K562 (cell line): ENCODE measurements around the gene DAGLA. TPM values are rescaled to one million over a fixed set of nuclear protein-coding genes. Genes with fewer than 3 reads are reported as not detected.

Source experiments
- ATAC-seq: fragments of 200-7000 bp; cut with Tn5 transposase; 3 replicates; pipeline ENCODE4 v1.9.1; 2020; ENCODE audit warnings: moderate library complexity
- BruUV-seq: library from RNA; stranded (reverse); fragments of 400-500 nt; replicated peaks from 2 replicates; lab custom pipeline; 2021; lab: Mats Ljungman, UMichigan
- CTCF ChIA-PET: fragments of 300-600 bp; formaldehyde crosslinking; extraction: SDS; loops from one replicate; lab custom pipeline; 2021; ENCODE audit warnings: low intra/inter-chr PET ratio; lab: Yijun Ruan, JAX
- POLR2A ChIA-PET: fragments of 300-600, 350-650 bp; sonication (Branson Sonifier 250); formaldehyde crosslinking; extraction: SDS; loops from one replicate; lab custom pipeline; 2021; ENCODE audit warnings: antibody characterized with exemption, inconsistent platforms; lab: Yijun Ruan, JAX
- DNase-seq, 4 experiments: peaks; one replicate each; pipeline versions ENCODE4 v3.0.0 to v3.0.0-alpha.2; 2011 to 2018; ENCODE audit warnings: low spot score in 3 of 4, mixed read lengths in 3 of 4; ENCODE audit errors: extremely low read depth in 1 of 4
- FAIRE-seq: peaks from 2 replicates; lab custom pipeline; 2011; peaks lifted over from hg19 to GRCh38; lab: Jason Lieb, UNC
- H2AFZ ChIP-seq: 2 replicates; pipeline ENCODE4 v1.6.0; 2011; ENCODE audit warnings: low read depth, low read length, control low read depth, inconsistent platforms
- H3K27ac ChIP-seq: fragments of 200-600 bp; 3 replicates; pipeline ENCODE4 v1.8.0; 2011; ENCODE audit warnings: low read depth, mild to moderate bottlenecking, control low read depth, inconsistent platforms, low read length, moderate library complexity, mixed read lengths; ENCODE audit errors: extremely low read depth
- H3K27me3 ChIP-seq, 2 experiments: fragments of 300-600 bp in 1 of 2; 2 replicates in 1 of 2; 3 replicates in 1 of 2; pipeline versions ENCODE4 v1.6.0 to v1.8.0; 2011; ENCODE audit warnings: inconsistent platforms in 2 of 2, low read length in 2 of 2, mild to moderate bottlenecking in 1 of 2, mixed read lengths in 1 of 2, moderate library complexity in 1 of 2; ENCODE audit not compliant: control insufficient read depth in 2 of 2, insufficient read depth in 2 of 2
- H3K36me3 ChIP-seq: fragments of 300-600 bp; 3 replicates; pipeline ENCODE4 v1.8.0; 2011; ENCODE audit warnings: mild to moderate bottlenecking, low read length, inconsistent platforms; ENCODE audit not compliant: control insufficient read depth, insufficient read depth
- H3K4me1 ChIP-seq, 2 experiments: fragments of 200-600 bp in 1 of 2; replicated peaks in 1 of 2; 2 replicates in 1 of 2; 3 replicates in 1 of 2; pipeline versions ENCODE4 v1.5.1 to v1.8.0; 2011; ENCODE audit warnings: inconsistent platforms in 2 of 2, low read length in 2 of 2, mild to moderate bottlenecking in 1 of 2, mixed read lengths in 1 of 2, moderate library complexity in 1 of 2; ENCODE audit not compliant: control insufficient read depth in 2 of 2, insufficient read depth in 2 of 2
- H3K4me2 ChIP-seq: 2 replicates; pipeline ENCODE4 v1.6.1; 2011; ENCODE audit warnings: low read length, control low read depth, inconsistent platforms, mixed read lengths; ENCODE audit not compliant: insufficient read depth
- H3K4me3 ChIP-seq: fragments of 200-600 bp; sonication (generic), shearing (Covaris generic); 2 replicates; pipeline ENCODE4 v1.5.1; 2016; ENCODE audit warnings: control low read depth, inconsistent platforms
- H3K79me2 ChIP-seq: fragments of 200-600 bp; 3 replicates; pipeline ENCODE4 v1.8.0; 2011; ENCODE audit warnings: low read length, inconsistent platforms; ENCODE audit not compliant: control insufficient read depth, insufficient read depth
- H3K9ac ChIP-seq, 2 experiments: 2 replicates each; pipeline versions ENCODE4 v1.6.0 to v1.6.1; 2011; ENCODE audit warnings: low read depth in 2 of 2, low read length in 2 of 2, control low read depth in 1 of 2, inconsistent platforms in 1 of 2, mild to moderate bottlenecking in 1 of 2, mixed read lengths in 1 of 2; ENCODE audit not compliant: insufficient read depth in 1 of 2
- H3K9me1 ChIP-seq: one replicate; pipeline ENCODE4 v1.6.0; 2011; ENCODE audit warnings: inconsistent platforms, mild to moderate bottlenecking, low read length, moderate library complexity; ENCODE audit not compliant: control insufficient read depth, insufficient read depth
- H3K9me3 ChIP-seq: replicated peaks from 2 replicates; pipeline ENCODE4 v1.5.1; 2011; ENCODE audit warnings: low read depth, low read length, inconsistent platforms; ENCODE audit not compliant: control insufficient read depth, insufficient read depth
- H4K20me1 ChIP-seq: replicated peaks from 2 replicates; pipeline ENCODE4 v1.6.1; 2011; ENCODE audit warnings: low read length, inconsistent platforms, mixed read lengths; ENCODE audit not compliant: control insufficient read depth, insufficient read depth
- DACH1 ChIP-seq: fragments of 450-650 bp; IDR thresholded peaks from 2 replicates; pipeline ENCODE4 v1.6.1; 2018; ENCODE audit not compliant: partially characterized antibody
- PHB ChIP-seq: fragments of 250-450 bp; sonication (Bioruptor Pico); IDR thresholded peaks from 2 replicates; pipeline ENCODE4 v1.5.0; 2021
- PTTG1 ChIP-seq: fragments of 450-650 bp; IDR thresholded peaks from 2 replicates; pipeline ENCODE4 v1.6.1; 2016; ENCODE audit warnings: low read depth, mild to moderate bottlenecking, missing genetic modification characterization, missing compliant biosample characterization
- ZNF140 ChIP-seq: fragments of 250-450 bp; sonication (Bioruptor Pico); IDR thresholded peaks from 2 replicates; pipeline ENCODE4 v1.8.0; 2021; ENCODE audit warnings: moderate library complexity, mild to moderate bottlenecking, inconsistent platforms
- WGBS: fragments of 100-300 bp; shearing (Covaris generic); methylation state at CpG from one replicate; pipeline ENCODE4 v1.1.6; 2016; ENCODE audit warnings: low coverage, mixed read lengths; ENCODE audit not compliant: insufficient coverage; ENCODE audit errors: missing lambda C conversion rate; 5-methylcytosine and 5-hydroxymethylcytosine counted together
- in situ Hi-C: fragments of 300-500 bp; cut with MboI; formaldehyde crosslinking; loops from 4 replicates; pipeline ENCODE4 v1.15.0; 2018; ENCODE audit warnings: inconsistent platforms, mixed read lengths
- intact Hi-C: fragments of 100-400 bp; cut with micrococcal nuclease; formaldehyde crosslinking; loops from 2 replicates; pipeline ENCODE4 v1.14.2; 2022
- polyA plus RNA-seq, 8 experiments: library from polyadenylated mRNA; depleted of rRNA in 4 of 8; stranded (reverse) in 5 of 8; unstranded in 3 of 8; fragments of >200 nt; fragmentation: Nextera tagmentation in 2 of 8; fragmentation: Illumina TruSeq in 1 of 8; extraction: Ambion mirVana in 2 of 8; extraction: Trizol in 1 of 8; gene quantifications; 2 replicates each; pipeline versions ENCODE4 v1.2.1 to v1.2.3, GENCODE V29; 2011 to 2014; ENCODE audit warnings: inconsistent platforms in 1 of 8, missing spikeins in 1 of 8
- total RNA-seq, 7 experiments: library from RNA; depleted of rRNA in 6 of 7; stranded (reverse); fragments of >200 nt in 6 of 7; fragmentation: Illumina TruSeq in 2 of 7; extraction: Trizol in 2 of 7; gene quantifications; 2 replicates each; pipeline versions ENCODE4 v1.2.1 to v1.2.3, GENCODE V29; 2011 to 2021; ENCODE audit warnings: low replicate concordance in 1 of 7
- TF ChIP-seq, protein P1 (sequence below): fragments of 200-800 bp; sonication (Bioruptor generic); IDR thresholded peaks from 2 replicates; pipeline ENCODE4 v1.6.1; 2016; ENCODE audit warnings: missing genetic modification characterization, missing compliant biosample characterization
- TF ChIP-seq, protein P2 (sequence below): fragments of 450-650 bp; IDR thresholded peaks from 2 replicates; pipeline ENCODE4 v1.6.1; 2016; ENCODE audit warnings: mild to moderate bottlenecking
- TF ChIP-seq, protein P3 (sequence below), 2 experiments: fragments of 450-650 bp in 1 of 2; sonication (generic) in 1 of 2; formaldehyde crosslinking in 1 of 2; IDR thresholded peaks in 1 of 2; conservative IDR thresholded peaks in 1 of 2; 2 replicates each; pipeline versions ENCODE4 v1.6.1 to v1.8.1; 2016 to 2023; ENCODE audit warnings: mild to moderate bottlenecking in 2 of 2, moderate library complexity in 2 of 2, inconsistent platforms in 1 of 2, missing genetic modification reagents in 1 of 2
- TF ChIP-seq, protein P4 (sequence below): sonication (generic); formaldehyde crosslinking; IDR thresholded peaks from 2 replicates; pipeline ENCODE4 v1.8.0; 2022; ENCODE audit warnings: mild to moderate bottlenecking, missing genetic modification reagents
- TF ChIP-seq, protein P5 (sequence below), 2 experiments: fragments of 450-650 bp in 1 of 2; sonication (generic) in 1 of 2; formaldehyde crosslinking; conservative IDR thresholded peaks; 2 replicates each; pipeline versions ENCODE4 v1.4.0 to v1.8.1; 2020 to 2022; ENCODE audit warnings: mild to moderate bottlenecking in 1 of 2, missing genetic modification reagents in 1 of 2

DAGLA gene
- total and polyA plus RNA-seq, 9 of the 15 experiments (the other 6 are each of a cell fraction or from before 2014, with no cell fraction given): 0.03 to 0.16 (median 0.04) TPM; not detected in 4

DNA sequence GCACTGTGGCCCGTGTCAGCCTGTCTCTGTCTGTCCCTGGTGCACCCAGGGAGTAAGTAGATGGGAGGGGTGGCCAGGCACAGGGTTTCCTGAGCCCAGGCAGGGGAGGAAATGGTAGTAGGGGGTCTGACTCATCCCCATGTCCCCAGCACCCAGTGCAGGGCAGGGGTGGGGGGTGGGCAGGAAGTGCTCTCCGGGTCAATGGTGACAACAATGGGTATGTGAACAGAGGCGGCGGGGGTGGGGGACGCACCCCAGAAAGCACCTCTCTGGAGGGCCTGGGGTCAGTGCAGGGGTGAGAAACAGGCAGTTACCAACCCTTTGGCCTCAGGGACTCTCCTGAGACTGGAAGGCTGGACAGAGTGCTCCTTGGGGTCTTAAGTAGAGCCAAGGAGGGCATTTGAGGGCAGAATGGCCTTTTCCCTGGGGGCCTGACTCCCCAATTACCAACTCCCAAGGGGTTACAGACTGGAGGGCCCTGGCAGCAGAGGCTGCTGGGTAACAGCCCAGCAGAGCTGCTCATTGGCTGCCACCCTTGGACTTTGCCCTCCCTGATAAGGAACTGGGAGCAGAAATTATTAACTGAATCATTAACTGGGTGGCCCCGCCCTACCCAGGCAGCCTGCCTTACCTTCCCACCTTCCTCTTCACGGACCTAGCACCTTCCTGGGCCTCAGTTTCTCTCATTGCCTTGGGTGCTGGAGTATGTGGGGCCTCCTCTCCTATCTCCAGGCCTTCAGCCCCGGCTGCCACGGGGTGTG, 76.4 kb downstream of the DAGLA start:
- ChIA-PET POLR2A (interaction anchor here (0.5 to 1.0 kb wide), 3 partner anchors 8 to 10 kb away, joined by 3 to 6 read pairs (median 3); no protein-coding TSS in a partner anchor), CTCF (no interaction called here)
- H3K36me3 ChIP-seq: no peaks in the 10 kb centered on the region
- peak overlapping the region; percentile 66; the same call in 2 of the 3 replicates for H3K27ac ChIP-seq
- no peak overlapping the region for H3K4me3 ChIP-seq
- in situ Hi-C loops: no loop called here
- no peak overlapping the region for H3K4me2 ChIP-seq
- intact Hi-C loops: no loop called here
- H3K9ac ChIP-seq: peak overlapping the region; percentile 10 to 78; a peak in 3 of 4 replicates
- no TSS peak for BruUV-seq
- 0 out of 2 replicates have a peak, but pooled peaks cover under 1% of the 10 kb centered on the region for H4K20me1 ChIP-seq
- ATAC-seq (0 out of 3 replicates have a peak, but pooled peaks have one; percentile 4), DNase-seq (peak; percentile 74 to 75 (median 74)), FAIRE-seq (peak; percentile 32)
- no peaks in the 10 kb centered on the region for H3K27me3 ChIP-seq
- peaks cover 53% of the 10 kb centered on the region for H3K79me2 ChIP-seq
- WGBS: 44% methylated on average over 9 of the region's 9 CpGs
- no peaks in the 10 kb centered on the region for H3K9me1 ChIP-seq
- H2AFZ ChIP-seq: no peak overlapping the region
- peaks cover 47 to 82% of the 10 kb centered on the region in 2 experiments for H3K4me1 ChIP-seq
- H3K9me3 ChIP-seq: no peaks in the 10 kb centered on the region
- TF ChIP-seq, protein P1, sequence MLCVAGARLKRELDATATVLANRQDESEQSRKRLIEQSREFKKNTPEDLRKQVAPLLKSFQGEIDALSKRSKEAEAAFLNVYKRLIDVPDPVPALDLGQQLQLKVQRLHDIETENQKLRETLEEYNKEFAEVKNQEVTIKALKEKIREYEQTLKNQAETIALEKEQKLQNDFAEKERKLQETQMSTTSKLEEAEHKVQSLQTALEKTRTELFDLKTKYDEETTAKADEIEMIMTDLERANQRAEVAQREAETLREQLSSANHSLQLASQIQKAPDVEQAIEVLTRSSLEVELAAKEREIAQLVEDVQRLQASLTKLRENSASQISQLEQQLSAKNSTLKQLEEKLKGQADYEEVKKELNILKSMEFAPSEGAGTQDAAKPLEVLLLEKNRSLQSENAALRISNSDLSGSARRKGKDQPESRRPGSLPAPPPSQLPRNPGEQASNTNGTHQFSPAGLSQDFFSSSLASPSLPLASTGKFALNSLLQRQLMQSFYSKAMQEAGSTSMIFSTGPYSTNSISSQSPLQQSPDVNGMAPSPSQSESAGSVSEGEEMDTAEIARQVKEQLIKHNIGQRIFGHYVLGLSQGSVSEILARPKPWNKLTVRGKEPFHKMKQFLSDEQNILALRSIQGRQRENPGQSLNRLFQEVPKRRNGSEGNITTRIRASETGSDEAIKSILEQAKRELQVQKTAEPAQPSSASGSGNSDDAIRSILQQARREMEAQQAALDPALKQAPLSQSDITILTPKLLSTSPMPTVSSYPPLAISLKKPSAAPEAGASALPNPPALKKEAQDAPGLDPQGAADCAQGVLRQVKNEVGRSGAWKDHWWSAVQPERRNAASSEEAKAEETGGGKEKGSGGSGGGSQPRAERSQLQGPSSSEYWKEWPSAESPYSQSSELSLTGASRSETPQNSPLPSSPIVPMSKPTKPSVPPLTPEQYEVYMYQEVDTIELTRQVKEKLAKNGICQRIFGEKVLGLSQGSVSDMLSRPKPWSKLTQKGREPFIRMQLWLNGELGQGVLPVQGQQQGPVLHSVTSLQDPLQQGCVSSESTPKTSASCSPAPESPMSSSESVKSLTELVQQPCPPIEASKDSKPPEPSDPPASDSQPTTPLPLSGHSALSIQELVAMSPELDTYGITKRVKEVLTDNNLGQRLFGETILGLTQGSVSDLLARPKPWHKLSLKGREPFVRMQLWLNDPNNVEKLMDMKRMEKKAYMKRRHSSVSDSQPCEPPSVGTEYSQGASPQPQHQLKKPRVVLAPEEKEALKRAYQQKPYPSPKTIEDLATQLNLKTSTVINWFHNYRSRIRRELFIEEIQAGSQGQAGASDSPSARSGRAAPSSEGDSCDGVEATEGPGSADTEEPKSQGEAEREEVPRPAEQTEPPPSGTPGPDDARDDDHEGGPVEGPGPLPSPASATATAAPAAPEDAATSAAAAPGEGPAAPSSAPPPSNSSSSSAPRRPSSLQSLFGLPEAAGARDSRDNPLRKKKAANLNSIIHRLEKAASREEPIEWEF (CRISPR knock-in tag): no peak
- TF ChIP-seq, protein P2, sequence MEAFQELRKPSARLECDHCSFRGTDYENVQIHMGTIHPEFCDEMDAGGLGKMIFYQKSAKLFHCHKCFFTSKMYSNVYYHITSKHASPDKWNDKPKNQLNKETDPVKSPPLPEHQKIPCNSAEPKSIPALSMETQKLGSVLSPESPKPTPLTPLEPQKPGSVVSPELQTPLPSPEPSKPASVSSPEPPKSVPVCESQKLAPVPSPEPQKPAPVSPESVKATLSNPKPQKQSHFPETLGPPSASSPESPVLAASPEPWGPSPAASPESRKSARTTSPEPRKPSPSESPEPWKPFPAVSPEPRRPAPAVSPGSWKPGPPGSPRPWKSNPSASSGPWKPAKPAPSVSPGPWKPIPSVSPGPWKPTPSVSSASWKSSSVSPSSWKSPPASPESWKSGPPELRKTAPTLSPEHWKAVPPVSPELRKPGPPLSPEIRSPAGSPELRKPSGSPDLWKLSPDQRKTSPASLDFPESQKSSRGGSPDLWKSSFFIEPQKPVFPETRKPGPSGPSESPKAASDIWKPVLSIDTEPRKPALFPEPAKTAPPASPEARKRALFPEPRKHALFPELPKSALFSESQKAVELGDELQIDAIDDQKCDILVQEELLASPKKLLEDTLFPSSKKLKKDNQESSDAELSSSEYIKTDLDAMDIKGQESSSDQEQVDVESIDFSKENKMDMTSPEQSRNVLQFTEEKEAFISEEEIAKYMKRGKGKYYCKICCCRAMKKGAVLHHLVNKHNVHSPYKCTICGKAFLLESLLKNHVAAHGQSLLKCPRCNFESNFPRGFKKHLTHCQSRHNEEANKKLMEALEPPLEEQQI: no peak
- TF ChIP-seq, protein P3, sequence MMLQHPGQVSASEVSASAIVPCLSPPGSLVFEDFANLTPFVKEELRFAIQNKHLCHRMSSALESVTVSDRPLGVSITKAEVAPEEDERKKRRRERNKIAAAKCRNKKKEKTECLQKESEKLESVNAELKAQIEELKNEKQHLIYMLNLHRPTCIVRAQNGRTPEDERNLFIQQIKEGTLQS (IDR thresholded peaks at IDR 0.05): peak; percentile 71
- TF ChIP-seq, protein P3 (CRISPR knock-in tag; conservative IDR thresholded peaks at IDR 0.05): no peak
- TF ChIP-seq PHB (CRISPR knock-in tag): no peak
- TF ChIP-seq ZNF140 (CRISPR knock-in tag): no peak
- TF ChIP-seq, protein P4, sequence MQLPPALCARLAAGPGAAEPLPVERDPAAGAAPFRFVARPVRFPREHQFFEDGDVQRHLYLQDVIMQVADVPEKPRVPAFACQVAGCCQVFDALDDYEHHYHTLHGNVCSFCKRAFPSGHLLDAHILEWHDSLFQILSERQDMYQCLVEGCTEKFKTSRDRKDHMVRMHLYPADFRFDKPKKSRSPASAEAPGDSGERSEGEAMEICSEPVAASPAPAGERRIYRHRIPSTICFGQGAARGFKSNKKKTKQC (CRISPR knock-in tag): no peak
- TF ChIP-seq DACH1: no peak
- TF ChIP-seq PTTG1: no peak
- TF ChIP-seq, protein P5, sequence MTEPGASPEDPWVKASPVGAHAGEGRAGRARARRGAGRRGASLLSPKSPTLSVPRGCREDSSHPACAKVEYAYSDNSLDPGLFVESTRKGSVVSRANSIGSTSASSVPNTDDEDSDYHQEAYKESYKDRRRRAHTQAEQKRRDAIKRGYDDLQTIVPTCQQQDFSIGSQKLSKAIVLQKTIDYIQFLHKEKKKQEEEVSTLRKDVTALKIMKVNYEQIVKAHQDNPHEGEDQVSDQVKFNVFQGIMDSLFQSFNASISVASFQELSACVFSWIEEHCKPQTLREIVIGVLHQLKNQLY (CRISPR knock-in tag; conservative IDR thresholded peaks at IDR 0.05): no peak
